GM21526 (cell line): ENCODE measurements around the gene KIT.

Source experiments
- ATAC-seq: cut with Tn5 transposase; IDR thresholded peaks from one replicate; pipeline ENCODE4 v1.9.1; 2021; ENCODE audit warnings: moderate library complexity; ENCODE audit not compliant: unreplicated experiment, low FRiP score

The KIT gene

DNA sequence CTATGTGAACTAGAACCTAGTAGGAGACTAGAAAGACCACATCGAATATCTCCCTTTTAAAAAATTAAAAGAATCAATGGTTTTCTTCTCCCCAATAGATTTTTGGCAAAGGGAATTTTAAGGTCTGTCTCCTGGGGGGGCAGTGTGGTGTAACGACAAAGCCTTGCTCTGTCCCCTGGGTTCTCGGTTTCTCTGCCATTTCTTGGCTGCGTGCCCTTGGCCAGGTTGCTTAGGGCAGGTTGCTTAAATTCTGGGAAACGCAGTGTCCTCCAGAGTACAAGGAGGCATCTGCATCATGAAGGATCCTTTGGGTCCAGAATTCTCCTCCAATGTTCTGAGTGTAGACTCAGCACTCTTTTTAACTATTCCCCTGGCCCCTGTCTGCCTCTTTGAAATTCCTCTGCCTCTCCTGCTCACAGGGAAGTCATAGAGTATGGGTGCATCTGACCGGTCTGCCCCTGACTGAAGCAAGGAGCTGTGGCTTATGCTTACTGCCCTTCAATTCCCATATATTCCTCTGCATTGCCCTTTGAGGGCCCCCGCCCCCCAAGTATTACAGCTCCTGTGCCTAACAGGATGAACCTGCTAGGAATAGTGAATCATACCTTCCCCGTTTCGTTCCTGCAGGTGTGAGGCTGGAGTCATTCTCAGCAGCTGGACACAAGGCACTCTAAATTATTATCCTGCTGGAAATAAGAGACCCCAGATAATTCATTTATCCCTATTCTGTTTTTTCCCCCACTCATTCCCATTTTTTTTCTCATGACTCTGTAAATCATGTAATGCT lies 2.2 kb downstream of the KIT start:
- no peak for ATAC-seq

DNA sequence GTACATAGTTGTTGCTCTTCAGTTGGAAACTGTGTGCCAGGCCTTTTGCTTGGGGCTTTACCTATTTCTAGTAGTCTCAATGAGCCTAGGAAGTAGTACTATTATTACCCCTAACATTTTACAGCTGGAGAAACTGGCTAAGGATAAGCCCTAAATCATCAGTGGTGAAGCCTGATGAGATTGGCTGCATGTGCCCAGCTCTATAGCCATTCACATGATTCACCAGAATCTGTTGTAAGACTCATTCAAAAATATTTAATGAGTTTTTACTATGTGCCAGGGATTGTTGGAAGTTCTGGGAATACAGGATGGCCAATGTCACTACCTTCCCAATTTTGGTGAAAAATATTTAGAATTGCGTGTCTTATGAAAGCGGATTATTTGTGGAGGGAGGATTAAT lies 2.8 kb downstream of the KIT start:
- no peak for ATAC-seq

DNA sequence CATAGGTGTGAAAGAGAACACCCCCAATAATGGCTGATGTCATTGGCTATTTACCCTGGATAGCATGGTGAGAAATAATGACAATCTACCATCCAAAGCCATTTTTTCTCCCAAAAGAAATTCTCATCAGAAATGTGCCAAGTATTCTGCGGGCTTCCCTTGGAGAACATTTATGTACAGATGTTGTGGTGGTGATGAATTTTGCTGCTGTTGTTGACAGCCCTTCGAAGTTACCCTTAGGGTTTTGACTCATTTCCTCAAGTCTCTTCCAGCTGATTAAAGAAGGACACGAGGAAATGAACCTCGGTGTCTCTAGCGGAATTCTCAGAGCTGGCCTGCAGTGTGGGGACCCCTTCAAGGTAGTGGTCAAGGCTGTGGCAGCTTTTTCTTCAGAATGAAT lies 3.4 kb downstream of the KIT start:
- ATAC-seq: no peak

DNA sequence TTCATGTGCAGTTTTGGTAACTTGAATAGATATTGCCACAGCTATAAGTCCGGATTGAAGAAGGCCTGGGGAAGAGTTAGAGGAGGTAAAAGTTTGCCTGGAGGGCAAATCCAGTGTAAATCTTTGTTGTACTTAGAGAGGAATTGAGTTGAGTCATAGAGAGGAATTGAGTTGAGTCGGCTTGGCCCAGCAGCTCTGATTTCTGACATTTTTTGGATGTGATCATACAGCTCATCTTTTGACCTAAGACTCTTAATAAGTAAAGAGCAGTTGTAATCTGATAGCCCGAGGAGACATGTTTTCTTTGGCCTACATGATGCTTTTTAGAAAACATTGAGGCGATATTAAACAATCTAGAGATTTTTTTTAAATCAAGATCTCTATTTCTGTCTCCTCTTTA lies 3.9 kb downstream of the KIT start:
- ATAC-seq: no peak

DNA sequence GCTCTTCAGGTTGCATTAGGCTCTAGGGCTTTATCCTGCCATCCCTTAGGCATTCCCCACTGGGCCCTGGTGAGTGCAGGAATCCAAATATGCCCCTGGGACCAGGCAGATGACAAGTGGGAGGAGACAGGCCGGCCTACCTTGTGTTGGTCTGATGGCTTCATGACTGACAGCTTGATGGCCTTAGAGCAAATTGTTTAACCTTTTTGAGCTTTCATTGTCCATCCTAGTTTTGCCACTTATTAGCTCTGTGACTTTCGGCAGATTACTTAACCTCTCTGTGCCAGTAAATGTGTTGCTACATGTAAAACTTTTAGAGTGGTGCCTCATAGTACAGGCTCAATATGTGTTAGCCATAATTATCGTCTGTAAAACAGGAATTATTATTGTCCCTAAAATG lies 4.4 kb downstream of the KIT start:
- ATAC-seq: no peak

DNA sequence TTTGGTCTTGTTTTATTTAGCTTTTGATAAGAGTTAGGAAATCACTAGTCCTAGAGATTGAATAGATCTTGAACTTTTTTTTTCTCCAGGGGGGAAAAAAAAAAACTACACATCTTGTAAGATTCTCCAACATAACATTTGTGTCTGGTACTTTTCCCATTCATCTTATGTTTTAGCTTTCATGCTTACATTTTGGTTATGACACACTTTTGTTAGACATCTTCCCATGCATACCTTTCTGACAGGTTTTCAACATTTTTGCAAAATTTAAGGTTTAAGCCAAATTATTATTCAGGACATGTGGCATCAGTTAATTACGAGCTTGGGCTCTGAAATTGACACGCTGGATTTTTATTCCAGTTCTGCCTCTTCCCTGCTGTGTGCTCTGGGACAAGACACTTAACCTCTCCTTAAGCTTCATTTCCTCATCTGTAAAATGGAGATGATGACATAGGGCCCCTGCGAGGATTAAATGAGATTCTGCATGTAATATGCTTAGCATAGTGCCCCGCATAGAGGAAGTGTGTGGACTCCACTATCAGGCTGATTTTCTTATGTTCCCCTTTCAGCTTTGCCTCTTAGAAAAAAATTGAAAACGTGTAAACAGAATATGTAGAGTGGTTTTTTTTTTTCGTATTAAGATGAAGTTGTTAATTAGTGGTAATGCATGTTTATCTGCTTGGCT lies 5.3 kb downstream of the KIT start:
- ATAC-seq: no peak

DNA sequence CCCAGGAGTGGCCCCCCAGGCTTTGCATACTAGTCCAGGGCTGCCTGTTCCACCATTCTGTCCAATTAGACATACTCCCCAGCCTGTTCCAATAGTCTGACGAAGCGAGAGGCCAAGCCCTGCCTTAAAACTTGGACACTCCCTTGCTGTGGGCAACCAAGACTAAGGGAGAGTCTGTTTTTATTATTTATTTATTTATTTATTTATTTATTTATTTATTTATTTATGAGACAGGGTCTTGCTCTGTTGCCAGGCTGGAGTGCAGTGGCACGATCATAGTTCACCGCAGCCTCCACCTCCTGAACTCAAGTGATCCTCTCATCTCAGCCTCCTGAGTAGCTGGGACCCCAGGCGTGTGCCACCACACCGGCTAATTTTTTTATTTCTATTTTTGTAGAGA lies 6.6 kb downstream of the KIT start:
- no peak for ATAC-seq

DNA sequence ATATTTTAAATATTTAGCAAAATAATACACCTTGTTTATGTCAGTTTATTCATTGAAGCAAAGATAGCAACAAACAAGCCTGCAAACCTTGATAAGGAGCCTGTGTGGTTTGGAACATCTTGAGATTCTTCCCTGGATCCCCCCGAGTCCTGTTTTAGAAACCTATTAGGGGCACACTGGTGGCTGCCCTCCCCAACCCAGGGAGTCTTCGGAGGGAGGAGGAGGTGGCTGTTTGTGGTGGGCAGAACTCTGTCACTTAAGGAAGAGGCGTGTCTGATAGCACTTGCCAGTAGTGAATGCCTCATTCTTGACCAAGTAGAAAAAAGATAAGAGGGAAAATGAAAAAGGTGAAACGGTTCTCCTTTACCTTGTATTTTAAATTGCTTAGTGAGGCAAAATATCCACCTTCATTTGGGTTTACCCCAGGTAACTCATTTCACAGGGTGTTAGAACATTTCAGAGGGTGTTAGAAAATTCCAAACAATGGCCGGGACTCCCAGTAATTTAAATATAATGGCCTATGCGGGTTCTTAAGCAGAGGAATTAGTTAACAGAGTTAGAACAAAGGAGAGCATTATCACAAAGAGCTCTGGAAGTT lies 10.4 kb downstream of the KIT start:
- no peak for ATAC-seq

DNA sequence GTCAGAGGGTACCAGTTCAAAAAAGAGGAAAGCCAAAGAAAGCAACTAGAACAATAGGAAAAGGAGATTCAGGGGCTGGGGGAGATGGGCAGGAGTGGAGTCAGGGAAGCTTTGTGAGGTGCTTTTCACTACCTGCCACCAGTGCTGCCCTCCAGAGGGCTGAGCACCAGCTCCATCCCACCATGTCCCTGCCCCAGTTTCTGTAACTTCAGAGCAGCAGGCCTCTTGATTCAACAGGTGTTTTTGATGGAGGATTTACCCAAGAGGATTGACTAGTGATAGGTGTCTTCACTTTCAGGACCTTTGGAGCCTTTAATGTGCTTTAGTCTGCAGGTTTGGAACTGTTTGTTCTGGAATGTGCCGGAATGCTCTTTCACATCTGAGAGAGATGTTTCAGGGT lies 12.1 kb downstream of the KIT start:
- ATAC-seq: no peak

DNA sequence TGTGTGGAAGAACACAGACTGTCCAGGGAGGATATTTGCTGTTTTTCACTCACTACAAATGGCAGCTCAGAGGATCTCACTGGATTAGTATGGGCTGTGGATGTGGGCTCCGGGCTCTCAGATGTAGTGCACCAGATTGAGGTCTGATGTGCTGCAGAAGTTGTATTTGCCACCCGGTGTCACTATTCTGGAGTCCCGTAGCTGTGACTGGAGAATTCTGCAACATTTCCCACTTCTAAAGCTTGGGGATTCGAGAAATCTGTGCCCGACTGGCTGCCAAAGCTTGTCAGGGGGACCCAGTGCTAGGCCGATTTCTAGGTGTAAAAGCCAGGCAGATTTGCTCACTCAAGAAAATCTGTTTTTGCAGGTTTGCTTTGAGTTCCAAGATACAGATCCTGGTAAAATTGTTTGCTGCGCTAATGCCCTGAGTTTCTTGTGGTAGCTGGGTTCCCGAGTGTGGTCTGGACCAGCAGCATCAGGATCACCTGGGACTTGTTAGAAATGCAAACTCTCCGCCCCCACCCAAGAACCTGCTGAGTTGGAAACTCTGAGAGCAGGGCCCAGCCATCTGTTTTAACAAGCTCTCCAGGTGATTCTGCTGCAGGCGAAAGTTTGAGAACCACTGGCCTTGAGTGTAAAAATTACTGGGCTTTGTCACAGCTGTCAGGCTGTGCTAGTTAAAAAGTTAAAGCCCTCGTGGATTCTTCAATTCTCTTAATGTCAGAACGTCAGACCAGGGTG lies 18.1 kb downstream of the KIT start:
- no peak for ATAC-seq

DNA sequence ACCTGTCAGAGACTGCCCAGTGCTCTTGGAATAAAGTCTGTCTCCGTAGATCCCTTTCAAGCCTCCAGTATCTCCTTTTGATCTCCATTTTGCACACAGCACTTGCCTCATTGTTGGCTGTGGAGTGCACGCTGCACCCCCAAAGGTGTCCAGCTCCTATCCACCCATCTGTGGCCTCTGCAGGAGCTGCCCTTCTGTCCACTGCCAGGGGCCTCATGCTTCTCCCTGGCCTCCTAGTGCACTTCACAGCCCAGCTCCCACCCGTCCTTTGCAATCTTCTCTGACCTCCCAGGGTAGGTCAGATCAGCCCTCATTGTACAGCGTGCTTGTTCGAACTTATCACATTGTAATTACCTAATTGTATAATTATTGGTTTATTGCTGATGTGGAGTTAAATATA lies 18.9 kb downstream of the KIT start:
- no peak for ATAC-seq

DNA sequence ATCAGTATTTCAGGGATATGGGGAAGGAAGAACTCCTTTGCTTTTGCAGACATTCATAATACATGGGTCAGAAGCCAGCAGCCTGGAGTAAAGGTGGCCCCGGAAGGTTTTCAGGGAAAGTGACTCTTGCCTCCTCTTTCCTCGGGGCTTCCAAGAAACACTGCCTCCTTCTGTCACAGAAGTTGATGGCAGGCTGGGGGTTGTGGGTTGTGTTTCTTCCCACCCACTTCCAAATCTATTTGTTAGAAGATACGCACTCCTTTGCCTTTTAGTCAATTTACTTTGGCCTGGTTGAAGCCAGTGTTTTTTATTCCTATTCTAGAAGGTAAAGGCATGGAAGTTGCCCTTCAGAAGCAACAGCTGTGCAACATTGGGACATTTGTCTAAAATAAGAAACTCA lies 19.7 kb downstream of the KIT start:
- no peak for ATAC-seq

DNA sequence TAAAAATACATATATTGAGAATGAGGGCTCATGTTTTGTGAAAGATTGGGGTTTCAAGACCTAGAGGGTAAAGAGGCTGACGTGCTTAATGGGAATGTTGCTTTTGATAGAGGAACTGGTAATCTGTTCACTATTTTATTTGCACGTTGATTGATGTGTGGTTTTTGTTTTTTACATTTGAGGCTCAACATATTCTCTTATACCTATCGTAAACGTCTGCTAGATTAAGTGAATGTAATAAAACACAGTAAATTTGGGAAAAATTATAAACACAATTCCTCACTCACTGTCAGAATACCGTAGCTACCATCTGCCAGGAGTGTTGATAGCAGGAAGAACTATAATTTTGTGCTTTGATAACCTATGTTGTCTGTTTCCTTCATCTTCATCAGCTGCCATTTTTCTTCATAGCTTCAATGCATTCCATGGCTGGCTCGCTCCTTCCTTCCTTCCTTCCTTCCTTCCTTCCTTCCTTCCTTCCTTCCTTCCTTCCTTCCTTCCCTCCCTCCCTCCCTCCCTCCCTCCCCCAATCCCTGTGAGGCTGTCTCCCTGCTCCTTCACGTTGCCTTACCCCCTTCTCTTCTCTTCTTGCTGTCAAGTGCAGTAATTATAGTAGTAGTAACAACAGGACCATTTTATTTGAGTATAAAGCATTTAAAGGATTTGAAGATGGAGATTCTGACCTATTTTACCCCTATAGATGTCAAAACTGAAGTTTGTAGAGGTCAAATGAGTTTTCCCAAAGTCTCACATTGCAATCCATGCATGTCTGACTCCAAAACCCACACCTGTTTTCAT lies 20.3 kb downstream of the KIT start:
- ATAC-seq: no peak

DNA sequence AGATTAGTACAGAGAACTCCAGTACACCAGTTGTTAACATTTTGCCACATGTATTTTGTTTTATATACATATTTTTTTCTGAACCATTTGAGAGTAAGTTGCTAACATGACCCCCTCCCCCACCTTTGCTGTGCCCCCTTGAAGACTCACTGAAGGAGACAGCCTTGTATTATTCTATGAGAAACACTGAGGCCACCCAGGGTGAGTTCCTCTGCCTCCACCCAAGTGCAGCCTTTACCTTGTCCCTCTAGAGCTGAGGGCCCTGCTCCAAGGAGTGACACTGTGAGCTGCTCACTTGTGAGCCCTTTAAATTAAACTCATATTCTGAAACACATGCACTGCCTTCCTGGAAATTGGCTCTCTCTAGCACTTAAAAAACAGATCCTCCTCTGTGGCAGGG lies 21.1 kb downstream of the KIT start:
- ATAC-seq: no peak

DNA sequence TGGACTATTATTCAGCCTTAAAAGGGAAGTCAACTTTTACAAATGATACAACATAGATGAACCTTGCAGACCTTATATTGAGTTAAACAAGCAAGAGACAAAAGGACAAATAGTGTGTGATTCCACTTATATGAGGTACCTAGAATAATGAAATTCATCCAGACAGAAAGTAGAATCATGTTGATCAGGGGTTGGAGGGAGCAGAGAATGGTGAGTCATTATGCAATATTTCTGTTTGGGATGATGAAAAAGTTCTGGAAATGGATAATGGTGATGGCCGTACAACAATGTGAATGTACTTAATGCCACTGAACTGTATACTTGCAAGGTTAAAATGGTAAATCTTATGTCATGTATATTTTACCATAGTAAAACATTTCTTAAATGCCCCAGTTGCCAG lies 22.1 kb downstream of the KIT start:
- ATAC-seq: no peak

DNA sequence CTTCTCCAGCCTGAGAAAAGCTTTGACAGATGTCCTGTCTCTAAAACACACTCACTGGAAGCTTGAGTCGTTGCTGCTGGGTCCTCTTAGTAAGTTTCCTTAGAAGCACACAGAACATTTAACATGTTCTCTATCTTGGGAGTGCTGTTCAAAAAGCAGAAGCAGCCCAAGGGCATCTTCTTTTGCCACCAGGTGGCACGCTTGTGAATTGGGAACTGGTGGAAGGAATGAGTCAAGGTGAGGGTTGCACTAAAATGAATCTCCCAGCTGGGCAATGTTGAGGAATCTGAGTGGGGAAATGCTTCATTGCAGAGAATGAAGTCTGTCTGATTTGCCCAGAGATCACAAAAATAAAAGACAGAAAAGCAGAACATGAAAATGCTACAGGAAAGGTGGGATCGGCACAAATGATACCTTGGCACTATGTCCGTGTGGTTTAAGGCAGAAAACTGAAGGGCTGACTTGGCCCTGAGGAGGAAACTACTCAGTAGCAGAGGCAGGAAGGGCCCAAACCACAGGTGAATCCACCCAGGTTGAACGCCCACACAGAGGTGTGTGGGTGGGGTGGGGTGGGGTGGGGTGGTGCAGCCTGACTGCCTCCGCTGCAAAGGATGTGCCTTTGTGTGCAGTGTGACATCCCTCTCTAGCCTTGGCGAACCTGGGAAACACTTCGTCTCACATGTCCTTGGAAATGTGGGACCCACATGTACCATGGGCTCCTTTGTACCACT lies 26.0 kb downstream of the KIT start:
- peak; percentile 55 for ATAC-seq

DNA sequence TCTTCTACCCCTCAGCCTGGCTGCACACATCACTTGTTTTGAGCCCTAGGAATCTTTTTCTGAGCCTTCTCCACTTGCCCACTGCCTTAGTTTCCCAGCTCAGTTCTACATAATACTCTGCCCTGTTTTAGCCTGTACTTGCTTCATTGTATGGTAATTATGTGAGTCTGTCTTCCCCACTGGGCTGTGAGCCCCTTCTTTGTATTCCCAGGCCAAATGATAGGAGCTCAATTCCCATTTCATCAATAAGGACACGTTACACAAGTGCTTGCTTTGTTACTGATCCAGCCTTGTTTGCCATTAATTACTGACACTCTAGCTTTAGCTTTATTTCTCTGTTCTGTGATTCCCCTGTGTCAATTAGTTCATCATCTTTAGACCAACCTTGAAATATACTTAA lies 28.1 kb downstream of the KIT start:
- no peak for ATAC-seq

DNA sequence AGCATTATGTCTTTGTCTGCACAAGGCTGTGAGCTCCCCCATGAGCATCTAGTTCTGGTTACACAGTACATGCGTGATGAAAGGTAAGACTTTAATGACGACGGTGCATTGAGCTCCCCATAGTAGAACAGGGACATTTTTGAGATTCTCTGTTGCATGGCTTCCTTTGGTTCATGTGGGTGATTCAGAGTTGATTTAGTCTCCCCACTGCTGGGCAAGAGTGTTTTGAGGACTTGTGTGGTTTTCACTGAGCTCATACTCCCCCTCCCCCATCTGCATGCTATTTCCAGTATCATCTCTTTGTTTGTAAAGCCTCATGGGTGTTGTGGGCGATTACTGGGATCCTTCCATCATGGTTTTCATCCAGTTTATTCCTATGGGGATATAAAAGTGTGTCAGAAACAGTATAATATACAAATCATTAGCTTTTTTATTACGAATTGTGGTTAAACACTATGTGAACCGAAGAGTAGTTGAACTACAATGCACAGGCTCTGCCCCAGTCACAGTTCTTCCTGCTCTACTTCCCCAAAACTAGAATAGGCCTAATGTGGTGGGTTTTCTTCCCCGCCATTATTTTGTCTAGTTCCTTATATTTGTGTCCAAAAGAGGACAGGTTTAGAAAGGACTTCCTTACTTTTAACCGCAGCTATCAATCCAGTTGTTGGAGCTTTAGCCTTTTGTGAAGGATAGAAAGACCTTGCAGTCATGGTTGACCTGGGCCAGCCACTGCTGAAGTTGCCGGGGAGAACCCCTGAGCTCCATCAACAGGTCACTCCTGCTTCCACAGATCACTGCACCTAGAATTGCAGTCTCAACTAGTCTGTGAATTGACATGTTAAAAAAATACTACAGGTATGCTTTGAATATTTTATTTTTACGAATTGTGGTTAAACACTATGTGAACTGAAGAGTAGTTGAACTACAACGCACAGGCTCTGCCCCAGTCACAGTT lies 30.4 kb downstream of the KIT start:
- peak; percentile 44 for ATAC-seq

DNA sequence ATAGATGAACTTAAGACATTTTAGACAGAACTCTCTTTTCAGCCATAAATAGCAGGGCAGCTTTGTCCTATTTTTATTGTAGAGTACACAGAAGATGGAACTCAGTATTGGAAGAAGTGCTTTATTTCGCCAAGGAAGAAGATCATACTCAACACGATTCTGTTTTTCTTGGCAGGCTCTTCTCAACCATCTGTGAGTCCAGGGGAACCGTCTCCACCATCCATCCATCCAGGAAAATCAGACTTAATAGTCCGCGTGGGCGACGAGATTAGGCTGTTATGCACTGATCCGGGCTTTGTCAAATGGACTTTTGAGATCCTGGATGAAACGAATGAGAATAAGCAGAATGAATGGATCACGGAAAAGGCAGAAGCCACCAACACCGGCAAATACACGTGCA lies 37.6 kb downstream of the KIT start:
- no peak for ATAC-seq
